HFFc6 (cell line): ENCODE results near the gene ESCO1. TPM values are rescaled to one million over a fixed set of nuclear protein-coding genes. Genes with fewer than 3 reads are reported as not detected.
A peak's percentile ranks its signal among the peaks of the same experiment; 100 is the strongest.

Source experiments
- DNase-seq: peaks from one replicate; pipeline ENCODE4 v3.0.0-alpha.2; 2018
- H3K27ac Mint-ChIP-seq: 2 replicates; pipeline ENCODE4 v1.8.0; 2020; ENCODE audit warnings: mild to moderate bottlenecking, mixed read lengths
- H3K27me3 Mint-ChIP-seq: 2 replicates; pipeline ENCODE4 v1.8.0; 2021; ENCODE audit warnings: mild to moderate bottlenecking, moderate library complexity, mixed read lengths; ENCODE audit not compliant: insufficient read depth
- H3K36me3 Mint-ChIP-seq: 2 replicates; pipeline ENCODE4 v1.8.0; 2021; ENCODE audit warnings: low read depth, mixed read lengths
- H3K4me1 Mint-ChIP-seq: 2 replicates; pipeline ENCODE4 v1.8.0; 2020; ENCODE audit warnings: low read depth, mixed read lengths
- H3K4me3 Mint-ChIP-seq: 2 replicates; pipeline ENCODE4 v1.8.0; 2020; ENCODE audit warnings: mild to moderate bottlenecking, moderate library complexity, mixed read lengths
- H3K9me3 Mint-ChIP-seq: 2 replicates; pipeline ENCODE4 v1.8.0; 2020; ENCODE audit warnings: mild to moderate bottlenecking, mixed read lengths
- total RNA-seq, 6 experiments: library from RNA; stranded (reverse); fragmentation: NEBNext Ultra II Directional; extraction: Animal tissue kit (Norgen Biotek cat#: 25700); gene quantifications; 2 replicates in 1 of 6; 3 replicates in 5 of 6; pipeline ENCODE4 v1.2.3, GENCODE V29; 2021
- TF ChIP-seq, protein P1 (sequence below): fragments of 200-600 bp; sonication (generic); IDR thresholded peaks from 2 replicates; pipeline ENCODE4 v1.5.0; 2021; ENCODE audit warnings: antibody characterized with exemption, mild to moderate bottlenecking

Gene ESCO1
- total RNA-seq, 6 experiments from 2014 or later: 5.8 to 7.7 (median 6.7) TPM

DNA sequence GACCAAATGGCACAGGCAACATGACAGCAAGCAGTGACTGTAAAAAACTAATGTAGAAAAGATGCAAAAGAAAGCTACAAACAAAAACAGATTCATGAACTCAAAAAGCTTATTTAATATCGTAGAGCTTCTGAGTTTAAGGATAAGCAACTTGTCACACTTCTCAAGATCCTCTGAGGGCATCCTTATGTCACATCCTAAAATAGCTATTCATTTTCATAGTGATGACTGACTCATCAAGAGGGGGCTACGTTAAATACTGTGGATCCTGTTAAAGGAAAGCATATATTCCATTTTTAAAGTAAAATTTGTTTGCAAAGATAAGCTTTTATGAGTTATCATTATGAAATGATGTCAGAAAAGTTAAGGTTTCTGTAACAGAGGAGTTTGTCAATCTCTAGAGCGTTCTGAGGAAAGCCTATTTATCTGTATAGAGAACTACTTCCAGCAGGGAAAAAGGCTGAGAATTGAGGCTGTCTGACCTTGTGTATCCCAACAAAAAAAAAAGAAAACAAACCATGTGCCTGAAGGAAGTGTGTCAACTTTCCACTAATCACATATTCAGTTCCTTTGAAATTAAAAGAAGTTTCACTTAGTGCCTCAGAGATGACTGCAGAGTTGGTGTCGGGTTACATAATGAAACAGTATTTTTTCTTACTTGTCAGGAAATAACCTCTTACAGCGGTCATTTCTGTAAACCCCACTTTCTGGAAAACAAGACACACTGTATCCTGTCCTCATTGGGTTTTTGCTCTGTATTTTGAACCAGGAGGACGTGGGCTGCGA is 115.5 kb downstream of the ESCO1 start:
- Mint-ChIP-seq H3K27ac (peak overlapping the region; percentile 11; the same call in 1 of the 2 replicates), H3K36me3 (no peaks in the 10 kb centered on the region; the same call in 1 of the 2 replicates), H3K9me3 (no peaks in the 10 kb centered on the region), H3K4me1 (peaks cover 12% of the 10 kb centered on the region), H3K4me3 (peak overlapping the region; percentile 13; the same call in 1 of the 2 replicates), H3K27me3 (no peaks in the 10 kb centered on the region; the same call in 1 of the 2 replicates)
- TF ChIP-seq, protein P1, sequence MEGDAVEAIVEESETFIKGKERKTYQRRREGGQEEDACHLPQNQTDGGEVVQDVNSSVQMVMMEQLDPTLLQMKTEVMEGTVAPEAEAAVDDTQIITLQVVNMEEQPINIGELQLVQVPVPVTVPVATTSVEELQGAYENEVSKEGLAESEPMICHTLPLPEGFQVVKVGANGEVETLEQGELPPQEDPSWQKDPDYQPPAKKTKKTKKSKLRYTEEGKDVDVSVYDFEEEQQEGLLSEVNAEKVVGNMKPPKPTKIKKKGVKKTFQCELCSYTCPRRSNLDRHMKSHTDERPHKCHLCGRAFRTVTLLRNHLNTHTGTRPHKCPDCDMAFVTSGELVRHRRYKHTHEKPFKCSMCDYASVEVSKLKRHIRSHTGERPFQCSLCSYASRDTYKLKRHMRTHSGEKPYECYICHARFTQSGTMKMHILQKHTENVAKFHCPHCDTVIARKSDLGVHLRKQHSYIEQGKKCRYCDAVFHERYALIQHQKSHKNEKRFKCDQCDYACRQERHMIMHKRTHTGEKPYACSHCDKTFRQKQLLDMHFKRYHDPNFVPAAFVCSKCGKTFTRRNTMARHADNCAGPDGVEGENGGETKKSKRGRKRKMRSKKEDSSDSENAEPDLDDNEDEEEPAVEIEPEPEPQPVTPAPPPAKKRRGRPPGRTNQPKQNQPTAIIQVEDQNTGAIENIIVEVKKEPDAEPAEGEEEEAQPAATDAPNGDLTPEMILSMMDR: no peak
- DNase-seq: peak; percentile 11

DNA sequence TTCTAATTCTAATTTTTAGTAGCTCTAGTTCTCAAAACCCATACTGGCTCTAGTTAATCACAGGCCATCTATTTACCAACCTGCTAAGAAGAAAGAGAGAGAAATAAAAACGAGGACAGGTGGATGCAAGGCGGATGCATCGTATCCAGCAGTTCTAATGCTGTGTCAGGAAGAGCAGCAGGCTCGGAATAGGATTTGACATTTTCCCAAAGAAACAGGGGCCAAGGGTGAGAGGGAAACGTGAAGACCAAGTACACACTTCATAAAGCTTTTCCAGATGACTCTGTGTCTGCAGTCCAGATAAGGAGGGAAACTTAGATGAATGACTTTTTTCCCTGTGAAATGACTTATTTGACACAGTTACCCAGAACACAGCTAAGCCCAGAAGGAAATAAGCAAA is 117.5 kb downstream of the ESCO1 start:
- no peaks in the 10 kb centered on the region; the same call in 1 of the 2 replicates for H3K27me3 Mint-ChIP-seq
- H3K36me3 Mint-ChIP-seq: no peaks in the 10 kb centered on the region; the same call in 1 of the 2 replicates
- TF ChIP-seq, protein P1: no peak
- no peaks in the 10 kb centered on the region for H3K9me3 Mint-ChIP-seq
- no peak overlapping the region for H3K4me3 Mint-ChIP-seq
- no peak overlapping the region for H3K27ac Mint-ChIP-seq
- H3K4me1 Mint-ChIP-seq: peaks cover 12% of the 10 kb centered on the region
- no peak for DNase-seq

DNA sequence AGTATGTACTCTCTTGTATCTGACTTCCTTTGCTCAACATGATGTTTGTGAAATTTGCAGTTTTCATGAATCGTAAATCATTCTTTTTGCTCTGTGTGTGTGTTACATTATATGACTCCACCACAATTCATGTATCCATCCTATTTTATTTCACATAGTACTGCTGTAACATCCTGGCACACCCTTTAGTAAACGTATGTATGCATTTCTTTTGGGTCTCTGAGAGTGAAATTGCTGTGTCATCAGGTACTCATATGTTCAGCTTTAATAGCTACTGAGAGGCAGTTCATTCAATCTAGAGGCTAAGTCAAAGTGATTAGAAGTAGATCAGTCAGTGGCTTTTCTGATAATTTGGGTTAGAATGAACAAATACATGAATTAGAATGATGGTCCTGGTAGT is 118.8 kb downstream of the ESCO1 start:
- Mint-ChIP-seq H3K27me3 (no peaks in the 10 kb centered on the region; the same call in 1 of the 2 replicates), H3K9me3 (no peaks in the 10 kb centered on the region), H3K4me1 (peaks cover 12% of the 10 kb centered on the region), H3K36me3 (no peaks in the 10 kb centered on the region; the same call in 1 of the 2 replicates), H3K27ac (no peak overlapping the region), H3K4me3 (no peak overlapping the region)
- TF ChIP-seq, protein P1: no peak
- no peak for DNase-seq

DNA sequence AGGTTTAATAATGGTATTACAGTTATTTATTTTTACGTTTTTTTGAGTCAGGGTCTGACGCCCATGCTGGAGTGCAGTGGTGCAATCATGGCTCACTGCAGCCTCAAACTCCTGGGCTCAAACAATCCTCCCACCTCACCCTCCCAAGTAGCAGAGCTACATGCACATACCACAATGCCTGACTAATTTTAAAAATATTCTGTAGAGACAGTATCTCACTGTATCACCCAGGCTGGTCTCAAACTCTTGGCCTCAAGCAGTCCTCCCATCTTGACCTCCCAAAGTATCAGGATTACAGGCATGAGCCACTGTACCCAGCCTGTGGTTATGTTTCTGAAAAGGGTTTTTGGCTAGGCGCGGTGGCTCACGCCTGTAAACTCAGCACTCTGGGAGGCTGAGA is 120.8 kb downstream of the ESCO1 start:
- Mint-ChIP-seq H3K36me3 (no peaks in the 10 kb centered on the region; the same call in 1 of the 2 replicates), H3K27ac (no peak overlapping the region), H3K4me1 (peaks cover 2% of the 10 kb centered on the region), H3K27me3 (no peaks in the 10 kb centered on the region; the same call in 1 of the 2 replicates), H3K9me3 (no peaks in the 10 kb centered on the region), H3K4me3 (no peak overlapping the region)
- TF ChIP-seq, protein P1: no peak
- DNase-seq: peak; percentile 7

Other genes starting within 250 kb of the ESCO1 start
- 10 to 100 TPM; 59.6 to 85.4 (median 73.9) TPM for gene SNRPD1, start 11.6 kb upstream of the ESCO1 start, total RNA-seq
- gene ABHD3, start 104.1 kb upstream of the ESCO1 start, total RNA-seq: 1 to 10 TPM; 2.8 to 7.2 (median 4.7) TPM
- gene MIB1, start 140.1 kb upstream of the ESCO1 start, total RNA-seq: 10 to 100 TPM; 29.5 to 31.5 (median 30.5) TPM